ENCODE results near the gene HIP1. TPM values are rescaled to one million over a fixed set of nuclear protein-coding genes. Genes with fewer than 3 reads are reported as not detected.

The HIP1 gene
- total and polyA plus RNA-seq, 9 of the 15 experiments (the other 6 are each of a cell fraction or from before 2014, with no cell fraction given) = 2.4 to 13.7 (median 9.5) TPM

GRCh38 chr7:75613351-75613750 is 125.4 kb downstream of the HIP1 start (continued):
- no peak for TF ChIP-seq CUX1 (CRISPR knock-in tag; IDR thresholded peaks at IDR 0.05)
- TF ChIP-seq MXI1 (IDR thresholded peaks at IDR 0.05; ENCODE audit: low read depth, low read length) = no peak
- TF ChIP-seq THRAP3 (IDR thresholded peaks at IDR 0.05; ENCODE audit: borderline replicate concordance) = no peak

- no peak overlapping the region for H2AFZ ChIP-seq (ENCODE audit: low read depth, low read length)
- ChIA-PET CTCF (ENCODE audit: low intra/inter-chr PET ratio) (no interaction called here), POLR2A (interaction anchor here (0.6 kb wide), 1 partner anchor 11 kb away, joined by 4 read pairs; no protein-coding TSS in a partner anchor)
- H3K4me2 ChIP-seq (ENCODE audit: insufficient read depth, low read length) = no peak overlapping the region
- no peak overlapping the region for H3K4me3 ChIP-seq
- DNase-seq (ENCODE audit: extremely low read depth in 1 of 4, low spot score in 3 of 4) (no peak), FAIRE-seq (no peak), ATAC-seq (peak; percentile 24)
- WGBS (ENCODE audit: insufficient coverage, low coverage, missing lambda C conversion rate) = 77% methylated on average over 13 of the region's 16 CpGs
- H3K79me2 ChIP-seq (ENCODE audit: control insufficient read depth, insufficient read depth, low read length) = no peaks in the 10 kb centered on the region
- intact Hi-C loops (cut with micrococcal nuclease) = no loop called here
- H3K9ac ChIP-seq (ENCODE audit: insufficient read depth in 1 of 2, low read depth in 2 of 2, low read length in 2 of 2) = peak overlapping the region in 1 of 2 experiments; percentile 50; a peak in 1 of 4 replicates
- no TSS peak for BruUV-seq (replicated peaks)
- no peaks in the 10 kb centered on the region for H3K36me3 ChIP-seq (ENCODE audit: control insufficient read depth, insufficient read depth, low read length)
- peaks cover 0 to 8% of the 10 kb centered on the region in 2 experiments; a peak in 2 of 5 replicates for H3K4me1 ChIP-seq (replicated peaks in 1 of 2; ENCODE audit: control insufficient read depth in 2 of 2, insufficient read depth in 2 of 2, low read length in 2 of 2)
- no peaks in the 10 kb centered on the region for H3K9me3 ChIP-seq (replicated peaks; ENCODE audit: control insufficient read depth, insufficient read depth, low read depth, low read length)
- in situ Hi-C loops (cut with MboI) = no loop called here
- H3K27me3 ChIP-seq (ENCODE audit: control insufficient read depth in 2 of 2, insufficient read depth in 2 of 2, low read length in 2 of 2) = no peaks in the 10 kb centered on the region
- H4K20me1 ChIP-seq (replicated peaks; ENCODE audit: control insufficient read depth, insufficient read depth, low read length) = no peaks in the 10 kb centered on the region
- H3K9me1 ChIP-seq (ENCODE audit: control insufficient read depth, insufficient read depth, low read length) = no peaks in the 10 kb centered on the region
- no peak overlapping the region for H3K27ac ChIP-seq (ENCODE audit: extremely low read depth, low read depth, low read length)
- no peak for TF ChIP-seq SMARCA5 (IDR thresholded peaks at IDR 0.05)
Observed at GRCh38 chr7:75611557-75612178, 127.1 kb downstream of the HIP1 start.
